OCI-LY1 (cell line): ENCODE measurements around the gene CNTNAP2.

Experiments used
- H2AFZ ChIP-seq: fragments of 200-600 bp; sonication (generic), shearing (Covaris generic); 2 replicates; pipeline ENCODE4 v1.6.0; 2014; ENCODE audit warnings: antibody characterized with exemption, mild to moderate bottlenecking, low read length
- H3F3A ChIP-seq: fragments of 200-600 bp; sonication (generic), shearing (Covaris generic); 2 replicates; pipeline ENCODE4 v1.6.0; 2014; ENCODE audit warnings: mild to moderate bottlenecking, antibody characterized with exemption, low read length, moderate library complexity; ENCODE audit not compliant: insufficient read depth
- H3K27ac ChIP-seq: fragments of 200-600 bp; sonication (generic); 2 replicates; pipeline ENCODE4 v1.5.1; 2014; ENCODE audit warnings: low read length, mixed run types, mild to moderate bottlenecking, low read depth; ENCODE audit not compliant: poor library complexity, severe bottlenecking
- H3K27me3 ChIP-seq: fragments of 200-600 bp; sonication (generic); 2 replicates; pipeline ENCODE4 v1.6.0; 2014; ENCODE audit warnings: antibody characterized with exemption, mild to moderate bottlenecking, low read length, moderate library complexity; ENCODE audit not compliant: insufficient read depth
- H3K36me3 ChIP-seq: fragments of 200-600 bp; sonication (generic); 2 replicates; pipeline ENCODE4 v1.6.1; 2014; ENCODE audit warnings: mild to moderate bottlenecking, antibody characterized with exemption, low read length, moderate library complexity, mixed read lengths; ENCODE audit not compliant: insufficient read depth
- H3K4me1 ChIP-seq: fragments of 200-600 bp; sonication (generic); 2 replicates; pipeline ENCODE4 v1.5.1; 2014; ENCODE audit warnings: mild to moderate bottlenecking, low read length, moderate library complexity; ENCODE audit not compliant: insufficient read depth, severe bottlenecking
- H3K4me2 ChIP-seq: fragments of 200-600 bp; sonication (generic), shearing (Covaris generic); 2 replicates; pipeline ENCODE4 v1.6.1; 2014; ENCODE audit warnings: low read length
- H3K4me3 ChIP-seq: fragments of 200-600 bp; sonication (generic); 2 replicates; pipeline ENCODE4 v1.5.1; 2014; ENCODE audit warnings: low read length, low read depth, mild to moderate bottlenecking, mixed read lengths; ENCODE audit not compliant: poor library complexity, severe bottlenecking
- H3K79me2 ChIP-seq: fragments of 200-600 bp; shearing (Covaris generic); 2 replicates; pipeline ENCODE4 v1.6.1; 2016; ENCODE audit warnings: mixed run types, low read length, mixed read lengths; ENCODE audit not compliant: insufficient read depth
- H3K9ac ChIP-seq: fragments of 200-600 bp; sonication (generic), shearing (Covaris generic); 2 replicates; pipeline ENCODE4 v1.6.1; 2014; ENCODE audit warnings: mild to moderate bottlenecking, low read length, mixed read lengths
- H3K9me2 ChIP-seq: fragments of 200-600 bp; sonication (generic), shearing (Covaris generic); 2 replicates; pipeline ENCODE4 v1.6.1; 2014; ENCODE audit warnings: low read depth, mild to moderate bottlenecking, low read length, mixed read lengths
- H3K9me3 ChIP-seq: fragments of 200-600 bp; shearing (Covaris generic); 2 replicates; pipeline ENCODE4 v1.6.1; 2014; ENCODE audit warnings: low read length, mixed read lengths
- H4K20me1 ChIP-seq: fragments of 200-600 bp; sonication (generic), shearing (Covaris generic); 2 replicates; pipeline ENCODE4 v1.6.0; 2016; ENCODE audit warnings: mild to moderate bottlenecking, low read length; ENCODE audit not compliant: insufficient read depth
- EZH2 ChIP-seq: fragments of 200-600 bp; sonication (generic), shearing (Covaris generic); IDR thresholded peaks from 2 replicates; pipeline ENCODE4 v1.8.0; 2017; ENCODE audit warnings: borderline replicate concordance, mixed run types, mild to moderate bottlenecking, antibody characterized with exemption, low read length, moderate library complexity, mixed read lengths
- TF ChIP-seq, protein P1 (sequence below): fragments of 200-600 bp; sonication (generic), shearing (Covaris generic); IDR thresholded peaks from 2 replicates; pipeline ENCODE4 v1.5.1; 2017; ENCODE audit warnings: mild to moderate bottlenecking, antibody characterized with exemption, low read length, moderate library complexity, mixed read lengths

The CNTNAP2 gene

DNA sequence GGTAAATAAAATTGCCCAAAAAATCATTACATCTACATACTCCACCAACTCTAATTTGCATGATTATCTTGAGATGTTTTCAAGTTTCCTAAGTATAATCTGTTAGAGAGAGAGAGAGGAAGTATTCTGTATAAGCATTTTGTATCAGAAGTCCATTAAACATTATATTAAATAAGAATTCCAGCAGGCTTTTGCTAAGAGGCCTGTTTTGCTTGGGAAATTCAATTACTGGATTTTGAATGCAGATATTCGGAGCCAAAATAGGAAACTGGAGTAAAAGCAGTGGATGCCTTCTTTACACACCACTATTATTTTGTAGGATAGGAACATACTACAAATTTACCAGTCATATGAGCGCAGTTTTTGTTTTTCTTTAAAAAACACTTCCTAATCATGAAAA, 727.8 kb downstream of the CNTNAP2 start:
- Histone ChIP-seq H3K79me2 (no peaks in the 10 kb centered on the region), H3K36me3 (no peaks in the 10 kb centered on the region), H3K27ac (no peak overlapping the region), H3K4me3 (no peak overlapping the region), H3K9me3 (peaks cover 4% of the 10 kb centered on the region; the same call in 1 of the 2 replicates), H3F3A (0 out of 2 replicates have a peak, but pooled peaks cover 5% of the 10 kb centered on the region), H3K4me1 (peaks cover 13% of the 10 kb centered on the region), H3K27me3 (no peaks in the 10 kb centered on the region), H3K9me2 (no peaks in the 10 kb centered on the region), H3K4me2 (no peak overlapping the region), H2AFZ (no peak overlapping the region), H3K9ac (no peak overlapping the region), H4K20me1 (no peaks in the 10 kb centered on the region)
- TF ChIP-seq, protein P1, sequence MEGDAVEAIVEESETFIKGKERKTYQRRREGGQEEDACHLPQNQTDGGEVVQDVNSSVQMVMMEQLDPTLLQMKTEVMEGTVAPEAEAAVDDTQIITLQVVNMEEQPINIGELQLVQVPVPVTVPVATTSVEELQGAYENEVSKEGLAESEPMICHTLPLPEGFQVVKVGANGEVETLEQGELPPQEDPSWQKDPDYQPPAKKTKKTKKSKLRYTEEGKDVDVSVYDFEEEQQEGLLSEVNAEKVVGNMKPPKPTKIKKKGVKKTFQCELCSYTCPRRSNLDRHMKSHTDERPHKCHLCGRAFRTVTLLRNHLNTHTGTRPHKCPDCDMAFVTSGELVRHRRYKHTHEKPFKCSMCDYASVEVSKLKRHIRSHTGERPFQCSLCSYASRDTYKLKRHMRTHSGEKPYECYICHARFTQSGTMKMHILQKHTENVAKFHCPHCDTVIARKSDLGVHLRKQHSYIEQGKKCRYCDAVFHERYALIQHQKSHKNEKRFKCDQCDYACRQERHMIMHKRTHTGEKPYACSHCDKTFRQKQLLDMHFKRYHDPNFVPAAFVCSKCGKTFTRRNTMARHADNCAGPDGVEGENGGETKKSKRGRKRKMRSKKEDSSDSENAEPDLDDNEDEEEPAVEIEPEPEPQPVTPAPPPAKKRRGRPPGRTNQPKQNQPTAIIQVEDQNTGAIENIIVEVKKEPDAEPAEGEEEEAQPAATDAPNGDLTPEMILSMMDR = no peak
- TF ChIP-seq EZH2 = no peak

DNA sequence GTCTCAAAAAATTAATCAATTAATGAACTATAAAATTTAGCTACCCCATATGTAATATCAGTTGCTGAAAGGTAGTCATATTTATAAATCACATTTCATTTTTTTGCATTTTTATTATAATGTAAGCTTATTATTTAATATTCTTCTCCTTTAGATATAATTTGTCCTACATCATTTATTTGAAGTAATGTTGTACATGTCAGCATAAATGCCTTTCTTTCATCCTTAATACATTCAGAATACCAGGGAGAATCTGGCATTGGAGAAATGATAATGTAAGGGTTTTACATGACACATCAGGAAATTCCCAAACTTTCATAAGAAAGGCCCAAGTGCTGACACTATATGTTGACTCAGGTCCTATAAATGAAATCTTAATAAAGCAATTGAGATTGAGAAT, 742.1 kb downstream of the CNTNAP2 start:
- H3K4me2 ChIP-seq = no peak overlapping the region
- H3K79me2 ChIP-seq = no peaks in the 10 kb centered on the region
- no peaks in the 10 kb centered on the region for H3K27me3 ChIP-seq
- H3K27ac ChIP-seq = no peak overlapping the region
- H3F3A ChIP-seq = no peaks in the 10 kb centered on the region
- H2AFZ ChIP-seq = no peak overlapping the region
- peaks cover 4% of the 10 kb centered on the region; the same call in 1 of the 2 replicates for H3K9me3 ChIP-seq
- peaks cover 6% of the 10 kb centered on the region for H3K4me1 ChIP-seq
- TF ChIP-seq, protein P1 = no peak
- TF ChIP-seq EZH2 = no peak
- no peaks in the 10 kb centered on the region for H4K20me1 ChIP-seq
- no peaks in the 10 kb centered on the region for H3K36me3 ChIP-seq
- no peaks in the 10 kb centered on the region for H3K9me2 ChIP-seq
- no peak overlapping the region for H3K9ac ChIP-seq
- no peak overlapping the region for H3K4me3 ChIP-seq

DNA sequence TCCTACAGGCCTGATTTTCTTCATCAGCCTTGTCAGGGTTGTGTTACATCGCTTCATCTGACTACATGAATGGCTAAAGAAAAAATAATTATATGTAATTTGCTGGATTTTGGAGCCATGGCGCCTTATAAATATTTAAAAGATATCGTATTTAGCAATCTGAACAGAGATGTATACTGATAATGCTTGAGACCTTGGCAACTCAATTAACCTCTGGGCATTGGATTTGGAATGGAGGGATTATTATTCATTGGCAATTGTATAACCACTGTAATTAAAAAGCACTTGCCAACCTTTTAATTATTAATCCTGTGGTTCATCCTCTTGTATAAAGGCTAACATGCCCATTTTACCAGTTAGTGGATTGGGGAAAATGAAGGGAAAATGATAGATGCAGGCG, 745.1 kb downstream of the CNTNAP2 start:
- Histone ChIP-seq H3K9me3 (peaks cover 4% of the 10 kb centered on the region; the same call in 1 of the 2 replicates), H3K79me2 (no peaks in the 10 kb centered on the region), H4K20me1 (no peaks in the 10 kb centered on the region), H3F3A (no peaks in the 10 kb centered on the region), H3K4me2 (no peak overlapping the region), H3K36me3 (no peaks in the 10 kb centered on the region), H3K27ac (no peak overlapping the region), H3K4me3 (no peak overlapping the region), H3K9ac (no peak overlapping the region), H3K9me2 (no peaks in the 10 kb centered on the region), H3K4me1 (peaks cover 6% of the 10 kb centered on the region), H2AFZ (peak overlapping the region; percentile 59; the same call in 1 of the 2 replicates), H3K27me3 (no peaks in the 10 kb centered on the region)
- TF ChIP-seq EZH2 = no peak

DNA sequence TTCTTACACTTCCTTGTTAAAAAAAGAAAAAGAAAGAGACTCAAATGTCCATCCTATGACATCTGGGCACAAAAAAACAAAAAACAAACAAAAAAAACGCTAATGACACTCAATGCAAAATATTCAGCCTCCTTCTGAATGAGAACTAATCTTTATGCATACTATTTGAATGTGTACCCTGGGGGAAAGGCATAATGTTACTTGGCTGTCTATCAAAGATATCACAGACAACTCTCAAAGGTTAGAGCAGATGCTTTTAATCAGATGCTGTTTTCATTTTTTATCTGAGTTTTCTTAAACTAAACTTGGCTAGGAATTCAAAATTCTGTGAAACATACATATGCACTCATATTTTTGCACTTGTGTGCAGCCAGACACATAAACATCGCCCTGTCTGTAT, 745.8 kb downstream of the CNTNAP2 start:
- no peaks in the 10 kb centered on the region for H3K36me3 ChIP-seq
- no peak for TF ChIP-seq EZH2
- TF ChIP-seq, protein P1 = no peak
- no peaks in the 10 kb centered on the region for H3F3A ChIP-seq

More for the DNA sequence above, 745.8 kb downstream of the CNTNAP2 start:
- Histone ChIP-seq H3K27me3 (no peaks in the 10 kb centered on the region), H3K4me1 (peaks cover 5% of the 10 kb centered on the region), H3K4me3 (no peak overlapping the region), H3K9me3 (peaks cover 4% of the 10 kb centered on the region; the same call in 1 of the 2 replicates), H3K9me2 (no peaks in the 10 kb centered on the region), H3K9ac (no peak overlapping the region), H4K20me1 (no peaks in the 10 kb centered on the region), H3K27ac (no peak overlapping the region), H3K79me2 (no peaks in the 10 kb centered on the region), H2AFZ (peak overlapping the region; percentile 80), H3K4me2 (no peak overlapping the region)
